SK-N-SH treated with all-trans-retinoic acid at 6 μM for 48 hours (cell line): ENCODE measurements around the gene SKIC8.
"Not testable (repeated sequence)": the region's sequence is repeated elsewhere in the genome, so short reads cannot be mapped to it uniquely, and the experiment has no call there.

Source experiments
- ARNTL ChIP-seq: fragments of 450-650 bp; formaldehyde crosslinking; IDR thresholded peaks from 2 replicates; pipeline ENCODE4 v1.5.0; 2020; ENCODE audit warnings: low read depth, mild to moderate bottlenecking, moderate library complexity, borderline replicate concordance
- CSRNP3 ChIP-seq: fragments of 250-450 bp; sonication (Bioruptor Pico); IDR thresholded peaks from 2 replicates; pipeline ENCODE4 v1.5.1; 2021; ENCODE audit warnings: mild to moderate bottlenecking, moderate library complexity
- PATZ1 ChIP-seq: fragments of 250-450 bp; sonication (Bioruptor Pico); IDR thresholded peaks from 2 replicates; pipeline ENCODE4 v1.8.0; 2020; ENCODE audit warnings: mild to moderate bottlenecking, moderate library complexity, borderline replicate concordance
- TCF4 ChIP-seq: fragments of 250-450 bp; sonication (Bioruptor Pico); IDR thresholded peaks from 2 replicates; pipeline ENCODE4 v1.8.0; 2021; ENCODE audit warnings: mild to moderate bottlenecking, moderate library complexity, borderline replicate concordance
- TOX ChIP-seq: fragments of 250-450 bp; sonication (Bioruptor Pico); IDR thresholded peaks from 2 replicates; pipeline ENCODE4 v1.8.0; 2021; ENCODE audit warnings: mild to moderate bottlenecking, moderate library complexity, borderline replicate concordance
- ZFP30 ChIP-seq: fragments of 450-650 bp; formaldehyde crosslinking; IDR thresholded peaks from 2 replicates; pipeline ENCODE4 v1.5.0; 2022; ENCODE audit warnings: mild to moderate bottlenecking, moderate library complexity

DNA sequence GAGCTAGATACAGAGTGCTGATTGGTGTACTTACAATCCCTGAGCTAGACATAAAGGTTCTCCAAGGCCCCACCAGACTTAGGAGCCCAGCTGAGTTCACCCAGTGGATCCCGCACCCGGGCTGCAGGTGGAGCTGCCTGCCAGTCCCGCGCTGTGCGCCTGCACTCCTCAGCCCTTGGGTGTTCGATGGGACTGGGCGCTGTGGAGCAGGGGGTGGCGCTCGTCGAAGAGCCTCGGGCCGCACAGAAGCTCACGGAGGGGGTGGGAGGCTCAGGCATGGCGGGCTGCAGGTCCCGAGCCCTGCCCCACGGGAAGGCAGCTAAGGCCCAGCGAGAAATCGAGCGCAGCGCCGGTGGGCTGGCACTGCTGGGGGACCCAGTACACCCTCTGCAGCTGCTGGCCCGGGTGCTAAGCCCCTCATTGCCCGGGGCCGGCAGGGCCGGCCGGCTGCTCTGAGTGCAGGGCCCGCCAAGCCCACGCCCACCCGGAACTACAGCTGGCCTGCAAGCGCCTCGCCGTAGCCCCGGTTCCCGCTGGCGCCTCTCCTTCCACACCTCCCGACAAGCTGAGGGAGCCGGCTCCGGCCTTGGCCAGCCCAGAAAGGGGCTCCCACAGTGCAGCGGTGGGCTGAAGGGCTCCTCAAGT, 53.3 kb downstream of the SKIC8 start:
- TF ChIP-seq CSRNP3 (CRISPR knock-in tag); TOX (CRISPR knock-in tag); ZFP30 (CRISPR knock-in tag); PATZ1; TCF4 (CRISPR knock-in tag); ARNTL (CRISPR knock-in tag): not testable (repeated sequence)
